ENCODE measurements around the gene ITPRIP. TPM values are rescaled to one million over a fixed set of nuclear protein-coding genes. Genes with fewer than 3 reads are reported as not detected.

The ITPRIP gene
- total and polyA plus RNA-seq, 2 of the 8 experiments (the other 6 are each of a cell fraction or from before 2014, with no cell fraction given), result 15.3 to 16.9 TPM

DNA sequence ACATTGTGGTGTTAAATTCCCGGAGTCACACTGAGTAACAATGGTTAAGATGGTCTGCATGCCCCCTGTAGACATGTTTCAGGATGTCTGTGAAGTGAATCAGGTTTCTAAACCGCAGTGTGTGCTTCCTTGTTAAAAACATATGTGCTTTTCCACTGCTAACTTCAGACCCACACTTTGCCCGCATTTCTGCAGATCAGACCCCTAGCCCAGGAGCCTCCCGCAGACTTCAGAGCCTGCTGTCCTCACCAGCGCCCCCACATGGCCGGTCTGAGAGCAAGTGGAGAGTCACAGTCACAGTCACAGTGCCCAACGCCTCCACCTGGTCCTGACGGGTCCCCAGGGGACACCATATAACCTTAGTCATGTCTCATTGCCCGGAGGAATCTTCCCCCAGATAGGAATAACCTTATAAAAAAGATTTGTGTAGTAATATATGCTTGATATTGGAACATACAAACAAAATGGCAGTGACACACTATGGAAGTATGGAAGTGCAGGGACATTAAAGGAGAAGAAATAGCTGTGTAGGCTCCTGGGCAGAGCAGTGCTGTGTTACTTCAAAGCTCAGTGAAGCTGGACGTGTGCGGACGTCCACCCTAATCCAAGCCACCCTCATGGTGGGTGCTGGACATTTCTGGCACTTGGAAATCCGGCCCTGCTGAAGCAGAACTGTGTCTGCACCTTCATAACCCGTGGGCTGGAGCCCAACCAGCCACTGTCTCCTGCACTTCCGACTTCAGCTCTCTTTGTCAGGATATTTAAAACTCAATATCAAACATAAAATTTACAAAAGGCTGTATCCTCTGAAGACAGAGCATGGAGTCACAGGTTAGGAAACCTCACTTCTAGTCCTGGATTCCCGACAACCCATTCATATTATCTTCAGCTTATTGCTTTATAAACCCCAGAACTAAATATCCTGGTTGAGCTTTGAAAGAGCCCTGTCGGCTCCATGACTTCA is 40.3 kb downstream of the ITPRIP start:
- no peaks in the 10 kb centered on the region for H3K79me2 ChIP-seq (ENCODE audit: control insufficient read depth in 1 of 2, insufficient read depth in 2 of 2, low read length in 2 of 2)
- H2BK20ac ChIP-seq (ENCODE audit: low read length), result no peak overlapping the region
- no peak overlapping the region for H3K56ac ChIP-seq (replicated peaks; ENCODE audit: insufficient read length, low read depth, low read length)
- H3K79me1 ChIP-seq (ENCODE audit: low read depth, low read length), result no peaks in the 10 kb centered on the region
- no peak overlapping the region for H3K4me2 ChIP-seq (ENCODE audit: insufficient read depth in 1 of 2, low read depth in 2 of 2, low read length in 2 of 2)
- no peaks in the 10 kb centered on the region for H4K20me1 ChIP-seq (replicated peaks in 1 of 2; ENCODE audit: control insufficient read depth in 1 of 2, insufficient read depth in 2 of 2, low read length in 2 of 2)
- peaks cover 0 to 2% (median 0%) of the 10 kb centered on the region in 4 experiments; a peak in 2 of 8 replicates for H3K36me3 ChIP-seq (ENCODE audit: control insufficient read depth in 2 of 4, insufficient read depth in 4 of 4, low read length in 3 of 4)
- H3K14ac ChIP-seq (ENCODE audit: insufficient read length), result no peak overlapping the region
- no peak overlapping the region for H4K8ac ChIP-seq (ENCODE audit: extremely low read depth, insufficient read depth, low read length)
- H2BK12ac ChIP-seq (ENCODE audit: low read depth, low read length), result no peak overlapping the region
- ChIA-PET POLR2A (ENCODE audit: partially characterized antibody) (interaction anchor here (0.6 to 2.0 kb wide), 4 partner anchors 9 to 32 kb away, joined by 3 to 7 read pairs (median 4); no protein-coding TSS in a partner anchor), CTCF (ENCODE audit: partially characterized antibody) (interaction anchor here (0.6 to 16.1 kb wide), 20 partner anchors 9 to 326 kb away, joined by 3 to 379 read pairs (median 4); partner anchors contain the start of gene CFAP58)
- H2BK120ac ChIP-seq (replicated peaks; ENCODE audit: low read depth, low read length), result no peak overlapping the region
- H3K18ac ChIP-seq (ENCODE audit: extremely low read depth, low read length), result no peak overlapping the region
- no peaks in the 10 kb centered on the region for H3K23me2 ChIP-seq (ENCODE audit: low read depth, low read length)
- no peak overlapping the region for H3K4me3 ChIP-seq (ENCODE audit: extremely low read depth in 1 of 4, insufficient read depth in 2 of 4, low read depth in 3 of 4, low read length in 4 of 4)
- no peaks in the 10 kb centered on the region for H3K27me3 ChIP-seq (replicated peaks in 1 of 4; ENCODE audit: control insufficient read depth in 3 of 4, extremely low read depth in 1 of 4, insufficient read depth in 3 of 4, low read length in 3 of 4)
- H2AFZ ChIP-seq (ENCODE audit: low read length), result no peak overlapping the region
- H4K91ac ChIP-seq (replicated peaks; ENCODE audit: insufficient read length, low read length), result no peak overlapping the region
- H3K4me1 ChIP-seq (replicated peaks in 1 of 4; ENCODE audit: control insufficient read depth in 3 of 4, insufficient read depth in 4 of 4, low read length in 3 of 4), result no peaks in the 10 kb centered on the region
- H2BK5ac ChIP-seq (ENCODE audit: low read depth, low read length), result no peak overlapping the region
- H3K4ac ChIP-seq (replicated peaks; ENCODE audit: insufficient read length, low read depth, low read length), result no peak overlapping the region
- WGBS, 2 experiments (ENCODE audit: extremely low coverage in 1 of 2, insufficient coverage in 1 of 2, insufficient read length in 1 of 2, insufficient replicate concordance in 2 of 2, low coverage in 1 of 2, low lambda C conversion rate in 2 of 2, missing lambda C conversion rate in 1 of 2), result 68% methylated on average over 17 of the region's 17 CpGs; no CpG with 5 or more reads in 1 of the 2 experiments
- no peak overlapping the region for H2AK5ac ChIP-seq (ENCODE audit: low read depth, low read length)
- no peak overlapping the region for H3K27ac ChIP-seq (ENCODE audit: low read depth, low read length)
- H3K23ac ChIP-seq (ENCODE audit: insufficient read length), result no peak overlapping the region
- H2BK15ac ChIP-seq (ENCODE audit: low read length), result no peak overlapping the region
- H3K9ac ChIP-seq (replicated peaks in 1 of 4; ENCODE audit: extremely low read depth in 1 of 4, low read depth in 3 of 4, low read length in 3 of 4), result no peak overlapping the region
- H4K5ac ChIP-seq (ENCODE audit: insufficient read length, low read depth, low read length), result no peak overlapping the region
- FAIRE-seq (peak; percentile 36), DNase-seq (ENCODE audit: low read depth in 1 of 2, low spot score in 2 of 2) (peak; percentile 50 to 93)
- peaks cover 0 to 3% of the 10 kb centered on the region in 2 experiments; a peak in 1 of 4 replicates for H3K9me3 ChIP-seq (ENCODE audit: insufficient read depth in 2 of 2, low read depth in 1 of 2, low read length in 1 of 2)
- TF ChIP-seq FOSL1 (IDR thresholded peaks at IDR 0.05; ENCODE audit: insufficient read depth, low read depth, low read length) (no peak), SIN3A (conservative IDR thresholded peaks at IDR 0.05 in 1 of 2, IDR thresholded peaks at IDR 0.05 in 1 of 2; ENCODE audit: low read depth in 1 of 2, low read length in 2 of 2) (0 out of 4 replicates have a peak, but pooled peaks of 1 of the 2 experiments have one; percentile 34), KDM5A (IDR thresholded peaks at IDR 0.05; ENCODE audit: low read length) (no peak), SP2 (IDR thresholded peaks at IDR 0.05; ENCODE audit: low read length) (no peak), CHD1 (IDR thresholded peaks at IDR 0.05; ENCODE audit: low read depth, low read length) (no peak), KDM4A (IDR thresholded peaks at IDR 0.05; ENCODE audit: low read depth, low read length, severe bottlenecking) (no peak), RFX5 (IDR thresholded peaks at IDR 0.05; ENCODE audit: borderline replicate concordance, low read depth, low read length) (no peak), RXRA (IDR thresholded peaks at IDR 0.05; ENCODE audit: insufficient read depth, low read depth, low read length) (no peak), TCF12 (IDR thresholded peaks at IDR 0.05; ENCODE audit: low read depth, low read length) (no peak), BCL11A (IDR thresholded peaks at IDR 0.05; ENCODE audit: low read depth in 2 of 2, low read length in 2 of 2) (no peak)
- TF ChIP-seq, protein P1, sequence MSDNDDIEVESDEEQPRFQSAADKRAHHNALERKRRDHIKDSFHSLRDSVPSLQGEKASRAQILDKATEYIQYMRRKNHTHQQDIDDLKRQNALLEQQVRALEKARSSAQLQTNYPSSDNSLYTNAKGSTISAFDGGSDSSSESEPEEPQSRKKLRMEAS (IDR thresholded peaks at IDR 0.05), result no peak; the same call in 1 of the 2 replicates

Data from H1 (cell line).